SK-N-MC (cell line): ENCODE results near the gene NPAP1.
"Not testable (repeated sequence)": the region's sequence is repeated elsewhere in the genome, so short reads cannot be mapped to it uniquely, and the experiment has no call there.

ENCODE experiments used
- DNase-seq: peaks from one replicate; pipeline ENCODE4 v3.0.0-alpha.2; 2011; ENCODE audit warnings: low read depth, low spot score
- H3K27ac ChIP-seq: fragments of 200-600 bp; sonication (generic); 2 replicates; pipeline ENCODE4 v1.5.1; 2016; ENCODE audit warnings: mixed run types
- H3K36me3 ChIP-seq: fragments of 200-600 bp; sonication (generic); 2 replicates; pipeline ENCODE4 v1.6.1; 2017; ENCODE audit warnings: antibody characterized with exemption, low read length, mixed read lengths; ENCODE audit not compliant: insufficient read depth
- H3K4me3 ChIP-seq: fragments of 200-600 bp; sonication (generic); 2 replicates; pipeline ENCODE4 v1.5.1; 2016
- H3K9ac ChIP-seq: fragments of 200-600 bp; sonication (generic); 2 replicates; pipeline ENCODE4 v1.8.0; 2017; ENCODE audit warnings: mixed run types, mixed read lengths; ENCODE audit not compliant: insufficient read length
- H3K9me3 ChIP-seq: fragments of 200-600 bp; sonication (generic); 2 replicates; pipeline ENCODE4 v1.6.1; 2017; ENCODE audit warnings: low read depth, mild to moderate bottlenecking, antibody characterized with exemption, low read length, moderate library complexity, mixed read lengths
- EZH2 ChIP-seq: fragments of 200-600 bp; sonication (generic); IDR thresholded peaks from one replicate; pipeline ENCODE4 v1.6.1; 2017; ENCODE audit warnings: antibody characterized with exemption
- FOXP2 ChIP-seq: optimal IDR thresholded peaks from 2 replicates; pipeline ENCODE3; 2011; ENCODE audit warnings: mild to moderate bottlenecking, moderate library complexity; ENCODE audit not compliant: insufficient read depth; ENCODE audit errors: extremely low read length, control extremely low read depth
- POLR2AphosphoS5 ChIP-seq: IDR thresholded peaks from 2 replicates; pipeline ENCODE4 v1.6.1; 2012; ENCODE audit warnings: mild to moderate bottlenecking, low read depth, low read length, borderline replicate concordance

NPAP1 gene

GRCh38 chr15:24682002-24682401, 6.4 kb downstream of the NPAP1 start:
- no peak overlapping the region for H3K4me3 ChIP-seq
- TF ChIP-seq POLR2AphosphoS5 (no peak), FOXP2 (no peak)
- H3K9ac ChIP-seq, result no peak overlapping the region
- H3K9me3 ChIP-seq, result no peaks in the 10 kb centered on the region
- H3K27ac ChIP-seq, result no peak overlapping the region
- no peak for DNase-seq
- H3K36me3 ChIP-seq, result no peaks in the 10 kb centered on the region

- not testable (repeated sequence) for H3K27ac ChIP-seq, H3K9ac ChIP-seq, H3K9me3 ChIP-seq
Observed at GRCh38 chr15:24682905-24683304, 7.3 kb downstream of the NPAP1 start.

GRCh38 chr15:24683736-24684135, 8.2 kb downstream of the NPAP1 start:
- H3K4me3 ChIP-seq, result no peak overlapping the region
- no peak overlapping the region for H3K27ac ChIP-seq
- no peaks in the 10 kb centered on the region for H3K9me3 ChIP-seq
- TF ChIP-seq EZH2, result no peak
- TF ChIP-seq POLR2AphosphoS5, result no peak
- no peak for TF ChIP-seq FOXP2
- no peak for DNase-seq
- H3K9ac ChIP-seq, result no peak overlapping the region
- no peaks in the 10 kb centered on the region for H3K36me3 ChIP-seq

More at GRCh38 chr15:24682905-24683304, 7.3 kb downstream of the NPAP1 start:
- H3K36me3 ChIP-seq, H3K4me3 ChIP-seq, DNase-seq: not testable (repeated sequence)

- Histone ChIP-seq H3K4me3 (no peak overlapping the region), H3K36me3 (no peaks in the 10 kb centered on the region), H3K27ac (no peak overlapping the region), H3K9me3 (no peaks in the 10 kb centered on the region), H3K9ac (no peak overlapping the region)
- TF ChIP-seq FOXP2, result no peak
- no peak for TF ChIP-seq EZH2
- no peak for TF ChIP-seq POLR2AphosphoS5
- DNase-seq, result no peak
Observed at GRCh38 chr15:24684313-24684712, 8.7 kb downstream of the NPAP1 start.

- Histone ChIP-seq H3K36me3 (no peaks in the 10 kb centered on the region), H3K9me3 (no peaks in the 10 kb centered on the region), H3K27ac (no peak overlapping the region), H3K4me3 (no peak overlapping the region), H3K9ac (no peak overlapping the region)
- TF ChIP-seq EZH2 (no peak), POLR2AphosphoS5 (no peak), FOXP2 (no peak)
- DNase-seq, result no peak
Observed at GRCh38 chr15:24696201-24696600, 20.6 kb downstream of the NPAP1 start.

GRCh38 chr15:24696842-24697241, 21.3 kb downstream of the NPAP1 start:
- no peak overlapping the region for H3K27ac ChIP-seq
- no peak overlapping the region for H3K9ac ChIP-seq
- H3K4me3 ChIP-seq, result no peak overlapping the region
- no peak for DNase-seq
- TF ChIP-seq EZH2, result no peak
- no peak for TF ChIP-seq POLR2AphosphoS5
- no peak for TF ChIP-seq FOXP2
- H3K9me3 ChIP-seq, result no peaks in the 10 kb centered on the region
- H3K36me3 ChIP-seq, result no peaks in the 10 kb centered on the region

- Histone ChIP-seq H3K9ac (no peak overlapping the region), H3K27ac (no peak overlapping the region), H3K9me3 (no peaks in the 10 kb centered on the region), H3K36me3 (no peaks in the 10 kb centered on the region), H3K4me3 (no peak overlapping the region)
- no peak for DNase-seq
- TF ChIP-seq FOXP2 (no peak), POLR2AphosphoS5 (no peak), EZH2 (no peak)
Observed at GRCh38 chr15:24718289-24719082, 42.9 kb downstream of the NPAP1 start.

GRCh38 chr15:24729760-24730159, 54.2 kb downstream of the NPAP1 start:
- Histone ChIP-seq H3K4me3 (no peak overlapping the region), H3K9ac (no peak overlapping the region), H3K27ac (no peak overlapping the region), H3K36me3 (no peaks in the 10 kb centered on the region), H3K9me3 (no peaks in the 10 kb centered on the region)
- DNase-seq, result no peak
- TF ChIP-seq FOXP2 (no peak), EZH2 (no peak), POLR2AphosphoS5 (no peak)
